Effector memory CD4-positive, alpha-beta T cell (primary cell): ENCODE data around the gene LHPP.

Experiments used
- DNase-seq, 3 donors: peaks; one replicate each; pipeline ENCODE4 v3.0.0-alpha.2; 2020
- H3K27ac ChIP-seq: 2 replicates; pipeline ENCODE4 v1.7.0; 2013; ENCODE audit warnings: mild to moderate bottlenecking, low read length, moderate library complexity; ENCODE audit not compliant: insufficient read depth, poor library complexity, severe bottlenecking
- H3K27me3 ChIP-seq: replicated peaks from 2 replicates; pipeline ENCODE4 v1.7.0; 2013; ENCODE audit warnings: mild to moderate bottlenecking, low read length; ENCODE audit not compliant: insufficient read depth, control insufficient read depth, poor library complexity, severe bottlenecking
- H3K36me3 ChIP-seq: 2 replicates; pipeline ENCODE4 v1.7.0; 2013; ENCODE audit warnings: mild to moderate bottlenecking, low read length, moderate library complexity; ENCODE audit not compliant: control insufficient read depth, insufficient read depth
- H3K4me1 ChIP-seq: 2 replicates; pipeline ENCODE4 v1.7.0; 2013; ENCODE audit warnings: low read length, mild to moderate bottlenecking; ENCODE audit not compliant: control insufficient read depth, insufficient read depth, poor library complexity, severe bottlenecking
- H3K4me3 ChIP-seq: 2 replicates; pipeline ENCODE4 v1.7.0; 2013; ENCODE audit warnings: low read length, low read depth, mild to moderate bottlenecking; ENCODE audit not compliant: insufficient read depth, poor library complexity, severe bottlenecking
- H3K9me3 ChIP-seq: 2 replicates; pipeline ENCODE4 v1.7.0; 2013; ENCODE audit warnings: mild to moderate bottlenecking, low read length, moderate library complexity; ENCODE audit not compliant: control insufficient read depth

Gene LHPP

GRCh38 chr10:124495162-124495561, 33.5 kb downstream of the LHPP start:
- H3K9me3 ChIP-seq = no peaks in the 10 kb centered on the region
- no peaks in the 10 kb centered on the region for H3K27me3 ChIP-seq
- no peaks in the 10 kb centered on the region for H3K4me1 ChIP-seq
- H3K27ac ChIP-seq = no peak overlapping the region
- DNase-seq = no peak
- peaks cover 8% of the 10 kb centered on the region for H3K36me3 ChIP-seq
- no peak overlapping the region for H3K4me3 ChIP-seq

- no peak overlapping the region for H3K27ac ChIP-seq
- no peaks in the 10 kb centered on the region for H3K27me3 ChIP-seq
- H3K4me3 ChIP-seq = no peak overlapping the region
- H3K36me3 ChIP-seq = peaks cover 12% of the 10 kb centered on the region
- no peak for DNase-seq
- H3K9me3 ChIP-seq = no peaks in the 10 kb centered on the region
- no peaks in the 10 kb centered on the region for H3K4me1 ChIP-seq
Observed at GRCh38 chr10:124495725-124496124, 34.1 kb downstream of the LHPP start.

GRCh38 chr10:124496150-124496549, 34.5 kb downstream of the LHPP start:
- H3K27ac ChIP-seq = no peak overlapping the region
- H3K27me3 ChIP-seq = no peaks in the 10 kb centered on the region
- H3K36me3 ChIP-seq = peaks cover 14% of the 10 kb centered on the region
- no peak for DNase-seq
- H3K4me1 ChIP-seq = no peaks in the 10 kb centered on the region
- H3K4me3 ChIP-seq = no peak overlapping the region
- no peaks in the 10 kb centered on the region for H3K9me3 ChIP-seq

DNA sequence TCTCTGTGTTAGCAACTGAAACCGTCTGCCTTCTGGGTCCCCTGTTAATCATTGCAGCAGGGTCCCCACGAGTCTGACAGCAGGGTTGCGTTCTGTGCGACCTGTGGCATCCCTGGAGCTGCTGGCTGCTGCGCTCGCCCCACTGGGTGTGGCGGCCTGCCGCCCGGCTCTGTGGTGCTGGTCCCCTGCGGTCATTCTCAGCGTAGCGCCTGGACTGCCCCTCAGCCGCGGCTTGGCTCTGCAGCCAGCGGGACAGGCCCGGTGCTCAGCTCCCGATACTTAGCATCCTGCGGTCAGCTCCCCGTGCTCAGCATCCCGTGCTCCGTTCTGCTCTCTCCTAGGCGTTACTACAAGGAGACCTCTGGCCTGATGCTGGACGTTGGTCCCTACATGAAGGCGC, 35.0 kb downstream of the LHPP start:
- H3K4me3 ChIP-seq = no peak overlapping the region
- DNase-seq = no peak
- no peaks in the 10 kb centered on the region for H3K4me1 ChIP-seq
- H3K27me3 ChIP-seq = no peaks in the 10 kb centered on the region
- peaks cover 11% of the 10 kb centered on the region for H3K36me3 ChIP-seq
- H3K9me3 ChIP-seq = no peaks in the 10 kb centered on the region
- H3K27ac ChIP-seq = no peak overlapping the region

GRCh38 chr10:124497196-124497881, 35.7 kb downstream of the LHPP start:
- no peaks in the 10 kb centered on the region for H3K27me3 ChIP-seq
- H3K9me3 ChIP-seq = no peaks in the 10 kb centered on the region
- H3K4me1 ChIP-seq = no peaks in the 10 kb centered on the region
- DNase-seq = no peak
- peaks cover 11% of the 10 kb centered on the region for H3K36me3 ChIP-seq
- H3K4me3 ChIP-seq = no peak overlapping the region
- no peak overlapping the region for H3K27ac ChIP-seq

GRCh38 chr10:124498056-124498455, 36.4 kb downstream of the LHPP start:
- H3K27me3 ChIP-seq = no peaks in the 10 kb centered on the region
- no peaks in the 10 kb centered on the region for H3K4me1 ChIP-seq
- no peak for DNase-seq
- H3K4me3 ChIP-seq = no peak overlapping the region
- peaks cover 11% of the 10 kb centered on the region for H3K36me3 ChIP-seq
- H3K9me3 ChIP-seq = no peaks in the 10 kb centered on the region
- H3K27ac ChIP-seq = no peak overlapping the region

GRCh38 chr10:124500757-124501156, 39.1 kb downstream of the LHPP start:
- no peak overlapping the region for H3K27ac ChIP-seq
- no peak for DNase-seq
- H3K27me3 ChIP-seq = no peaks in the 10 kb centered on the region
- peaks cover 11% of the 10 kb centered on the region for H3K36me3 ChIP-seq
- no peak overlapping the region for H3K4me3 ChIP-seq
- no peaks in the 10 kb centered on the region for H3K9me3 ChIP-seq
- no peaks in the 10 kb centered on the region for H3K4me1 ChIP-seq

DNA sequence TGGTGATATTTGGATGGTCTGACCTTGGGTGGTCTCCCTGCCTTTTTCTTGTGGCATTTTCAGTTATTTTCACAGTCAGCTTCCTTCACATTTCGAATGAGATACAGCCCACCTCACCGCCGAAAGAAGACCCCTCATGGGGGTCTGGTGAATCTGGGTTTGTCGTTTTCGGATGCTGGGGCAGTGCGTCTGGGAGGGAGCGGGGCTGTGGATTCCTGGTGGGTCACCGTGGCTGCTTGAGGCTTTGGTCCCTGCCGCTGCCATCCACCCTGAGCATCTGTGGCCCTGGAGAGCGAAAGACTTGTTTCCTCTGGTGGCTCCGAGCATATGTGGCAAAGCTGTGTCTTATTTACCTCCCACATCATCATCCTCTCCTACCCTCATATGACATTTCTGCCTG, 43.1 kb downstream of the LHPP start:
- no peak for DNase-seq
- Histone ChIP-seq H3K27me3 (no peaks in the 10 kb centered on the region), H3K36me3 (peaks cover 8% of the 10 kb centered on the region), H3K27ac (no peak overlapping the region), H3K9me3 (no peaks in the 10 kb centered on the region), H3K4me1 (no peaks in the 10 kb centered on the region), H3K4me3 (no peak overlapping the region)

DNA sequence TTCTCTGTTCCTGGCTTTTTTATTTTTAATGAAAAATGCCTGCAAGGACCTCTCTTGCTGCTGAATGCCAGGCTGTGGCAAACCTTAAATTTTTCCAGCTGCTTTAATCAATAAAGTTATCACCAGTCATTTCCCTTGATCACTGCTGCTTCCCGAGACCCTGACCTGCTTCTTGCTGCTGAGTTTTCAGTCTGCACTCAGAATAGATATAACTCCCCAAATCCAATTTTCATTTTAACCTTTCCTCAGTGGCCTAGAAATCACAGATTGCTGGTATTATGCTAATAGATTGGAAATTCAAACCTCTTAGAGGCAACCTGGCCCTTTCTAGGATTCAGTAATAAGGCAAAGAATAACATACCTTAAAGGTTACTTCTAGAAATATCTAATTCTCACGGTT, 43.7 kb downstream of the LHPP start:
- H3K9me3 ChIP-seq = no peaks in the 10 kb centered on the region
- no peaks in the 10 kb centered on the region for H3K4me1 ChIP-seq
- DNase-seq = no peak
- no peaks in the 10 kb centered on the region for H3K27me3 ChIP-seq
- H3K4me3 ChIP-seq = no peak overlapping the region
- H3K27ac ChIP-seq = no peak overlapping the region
- peaks cover 8% of the 10 kb centered on the region for H3K36me3 ChIP-seq

DNA sequence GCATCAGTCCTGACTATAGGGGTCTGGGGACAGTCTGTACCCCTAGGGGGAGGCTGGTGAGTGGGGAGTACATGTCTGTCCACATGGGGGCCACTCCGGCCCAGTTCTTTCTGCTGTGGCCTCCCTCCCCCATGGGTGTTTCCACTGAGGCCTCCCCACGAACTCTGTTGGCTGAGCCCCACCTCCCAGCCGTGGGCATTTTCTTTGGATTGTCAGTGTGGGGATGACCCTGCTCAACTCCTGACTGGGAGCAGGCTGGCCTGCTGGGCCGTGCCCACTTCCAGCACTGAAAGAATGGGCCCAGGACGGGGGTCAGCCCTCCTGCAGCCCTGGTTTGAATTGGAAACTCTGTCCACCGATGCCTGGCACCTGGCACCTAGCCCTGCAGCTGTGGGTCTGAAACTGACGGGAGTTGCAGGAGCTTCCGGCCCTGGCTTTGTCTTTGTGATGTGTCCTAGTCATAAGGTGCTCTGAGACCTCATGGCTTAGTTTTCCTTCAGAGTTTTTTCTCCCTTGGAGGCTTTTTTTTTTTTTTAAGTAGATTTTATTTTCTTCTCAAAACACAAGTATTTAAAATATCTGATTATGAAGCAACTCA, 46.5 kb downstream of the LHPP start:
- H3K4me1 ChIP-seq = no peaks in the 10 kb centered on the region
- no peak overlapping the region for H3K4me3 ChIP-seq
- H3K27me3 ChIP-seq = no peaks in the 10 kb centered on the region
- no peaks in the 10 kb centered on the region for H3K9me3 ChIP-seq
- no peaks in the 10 kb centered on the region for H3K36me3 ChIP-seq
- H3K27ac ChIP-seq = no peak overlapping the region
- no peak for DNase-seq
